NCI-H526 (cell line): ENCODE data around the gene ZNF300.
"Not testable (repeated sequence)": the region's sequence is repeated elsewhere in the genome, so short reads cannot be mapped to it uniquely, and the experiment has no call there.

Experiments
- DNase-seq, 2 experiments: peaks; one replicate each; lab custom pipeline; 2025; lab: John Stamatoyannopoulos, UW

Gene ZNF300

GRCh38 chr5:150845185-150845859, 59.5 kb downstream of the ZNF300 start:
- DNase-seq, result not testable (repeated sequence)
